Measurements from ENCODE around the gene MYOZ2. TPM values are rescaled to one million over a fixed set of nuclear protein-coding genes. Genes with fewer than 3 reads are reported as not detected.

Gene MYOZ2
- under 1 TPM; 0.28 to 0.43 (median 0.31) TPM for polyA plus RNA-seq (ENCODE audit: insufficient read length in 4 of 4)

- DNase-seq (ENCODE audit: low read depth in 4 of 4, low spot score in 3 of 4), result no peak
Measured at GRCh38 chr4:119135721-119136121, at the start of gene MYOZ2. MYOZ2 (plus strand) TSS chr4:119135832; CDS start chr4:119136526, 694 bp downstream.

- no peak for DNase-seq (ENCODE audit: low read depth in 4 of 4, low spot score in 3 of 4)
Measured at GRCh38 chr4:119087121-119087520, 48.5 kb upstream of the MYOZ2 start.

- DNase-seq (ENCODE audit: low read depth in 4 of 4, low spot score in 3 of 4), result no peak
Measured at GRCh38 chr4:119087656-119088055, 48.0 kb upstream of the MYOZ2 start.

- no peak for DNase-seq (ENCODE audit: low read depth in 4 of 4, low spot score in 3 of 4)
Measured at GRCh38 chr4:119093042-119093827, 42.4 kb upstream of the MYOZ2 start.

GRCh38 chr4:119097282-119097900 lies 38.2 kb upstream of the MYOZ2 start:
- no peak for DNase-seq (ENCODE audit: low read depth in 4 of 4, low spot score in 3 of 4)

GRCh38 chr4:119098306-119098705 lies 37.3 kb upstream of the MYOZ2 start:
- no peak for DNase-seq (ENCODE audit: low read depth in 4 of 4, low spot score in 3 of 4)

- no peak for DNase-seq (ENCODE audit: low read depth in 4 of 4, low spot score in 3 of 4)
Measured at GRCh38 chr4:119099227-119099810, 36.3 kb upstream of the MYOZ2 start.

GRCh38 chr4:119100655-119101054 lies 35.0 kb upstream of the MYOZ2 start:
- DNase-seq (ENCODE audit: low read depth in 4 of 4, low spot score in 3 of 4), result no peak

- DNase-seq (ENCODE audit: low read depth in 4 of 4, low spot score in 3 of 4), result no peak
Measured at GRCh38 chr4:119103263-119103662, 32.4 kb upstream of the MYOZ2 start.

GRCh38 chr4:119104644-119105273 lies 30.9 kb upstream of the MYOZ2 start:
- DNase-seq (ENCODE audit: low read depth in 4 of 4, low spot score in 3 of 4), result no peak

GRCh38 chr4:119105605-119106004 lies 30.0 kb upstream of the MYOZ2 start:
- DNase-seq (ENCODE audit: low read depth in 4 of 4, low spot score in 3 of 4), result no peak

GRCh38 chr4:119106036-119107000 lies 29.3 kb upstream of the MYOZ2 start:
- no peak for DNase-seq (ENCODE audit: low read depth in 4 of 4, low spot score in 3 of 4)

- no peak for DNase-seq (ENCODE audit: low read depth in 4 of 4, low spot score in 3 of 4)
Measured at GRCh38 chr4:119110121-119110520, 25.5 kb upstream of the MYOZ2 start.

GRCh38 chr4:119111296-119111695 lies 24.3 kb upstream of the MYOZ2 start:
- DNase-seq (ENCODE audit: low read depth in 4 of 4, low spot score in 3 of 4), result no peak

- no peak for DNase-seq (ENCODE audit: low read depth in 4 of 4, low spot score in 3 of 4)
Measured at GRCh38 chr4:119113033-119113655, 22.5 kb upstream of the MYOZ2 start.

GRCh38 chr4:119116021-119116420 lies 19.6 kb upstream of the MYOZ2 start:
- no peak for DNase-seq (ENCODE audit: low read depth in 4 of 4, low spot score in 3 of 4)

- no peak for DNase-seq (ENCODE audit: low read depth in 4 of 4, low spot score in 3 of 4)
Measured at GRCh38 chr4:119116925-119117900, 18.4 kb upstream of the MYOZ2 start.

- no peak for DNase-seq (ENCODE audit: low read depth in 4 of 4, low spot score in 3 of 4)
Measured at GRCh38 chr4:119118397-119118796, 17.2 kb upstream of the MYOZ2 start.

GRCh38 chr4:119124352-119124751 lies 11.3 kb upstream of the MYOZ2 start:
- no peak for DNase-seq (ENCODE audit: low read depth in 4 of 4, low spot score in 3 of 4)

All from right renal pelvis (tissue), 4 donors.